ENCODE results near the gene PCSK9.

DNA sequence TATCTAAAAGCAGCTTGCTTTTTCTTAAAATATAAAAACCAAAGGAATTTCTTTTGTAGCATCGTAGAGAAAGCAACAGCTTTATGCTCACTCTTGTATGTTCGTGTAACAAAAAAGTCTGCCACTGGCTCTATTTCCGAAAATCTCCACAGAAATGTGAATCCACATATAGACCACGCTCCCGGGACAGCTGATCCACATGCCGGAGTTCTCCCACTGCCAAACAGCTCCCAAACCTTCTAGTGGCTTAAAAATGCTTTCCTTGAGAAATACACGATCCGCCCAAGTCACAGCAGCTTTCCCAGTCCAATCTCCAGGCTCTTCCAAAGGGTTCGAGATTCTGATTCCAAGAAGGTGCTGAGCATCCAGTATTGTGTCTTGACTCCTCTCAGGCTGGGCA lies 29.3 kb downstream of the PCSK9 start:
- TF ChIP-seq, protein P1, sequence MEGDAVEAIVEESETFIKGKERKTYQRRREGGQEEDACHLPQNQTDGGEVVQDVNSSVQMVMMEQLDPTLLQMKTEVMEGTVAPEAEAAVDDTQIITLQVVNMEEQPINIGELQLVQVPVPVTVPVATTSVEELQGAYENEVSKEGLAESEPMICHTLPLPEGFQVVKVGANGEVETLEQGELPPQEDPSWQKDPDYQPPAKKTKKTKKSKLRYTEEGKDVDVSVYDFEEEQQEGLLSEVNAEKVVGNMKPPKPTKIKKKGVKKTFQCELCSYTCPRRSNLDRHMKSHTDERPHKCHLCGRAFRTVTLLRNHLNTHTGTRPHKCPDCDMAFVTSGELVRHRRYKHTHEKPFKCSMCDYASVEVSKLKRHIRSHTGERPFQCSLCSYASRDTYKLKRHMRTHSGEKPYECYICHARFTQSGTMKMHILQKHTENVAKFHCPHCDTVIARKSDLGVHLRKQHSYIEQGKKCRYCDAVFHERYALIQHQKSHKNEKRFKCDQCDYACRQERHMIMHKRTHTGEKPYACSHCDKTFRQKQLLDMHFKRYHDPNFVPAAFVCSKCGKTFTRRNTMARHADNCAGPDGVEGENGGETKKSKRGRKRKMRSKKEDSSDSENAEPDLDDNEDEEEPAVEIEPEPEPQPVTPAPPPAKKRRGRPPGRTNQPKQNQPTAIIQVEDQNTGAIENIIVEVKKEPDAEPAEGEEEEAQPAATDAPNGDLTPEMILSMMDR (IDR thresholded peaks at IDR 0.05): no peak
- no peak for TF ChIP-seq POLR2A (IDR thresholded peaks at IDR 0.05)

Data from heart left ventricle (tissue), 13 donors.